DOHH2 (cell line): ENCODE results near the gene NFATC3.

Experiments used
- EZH2phosphoT487 ChIP-seq: fragments of 200-600 bp; sonication (generic); IDR thresholded peaks from 2 replicates; pipeline ENCODE4 v1.6.1; 2017; ENCODE audit warnings: borderline replicate concordance, mild to moderate bottlenecking, antibody characterized with exemption, low read length, moderate library complexity, mixed read lengths
- TF ChIP-seq, protein P1 (sequence below): fragments of 200-600 bp; sonication (generic); IDR thresholded peaks from one replicate; pipeline ENCODE4 v1.5.1; 2014; ENCODE audit warnings: antibody characterized with exemption, mild to moderate bottlenecking, low read depth, low read length; ENCODE audit not compliant: poor library complexity, severe bottlenecking

DNA sequence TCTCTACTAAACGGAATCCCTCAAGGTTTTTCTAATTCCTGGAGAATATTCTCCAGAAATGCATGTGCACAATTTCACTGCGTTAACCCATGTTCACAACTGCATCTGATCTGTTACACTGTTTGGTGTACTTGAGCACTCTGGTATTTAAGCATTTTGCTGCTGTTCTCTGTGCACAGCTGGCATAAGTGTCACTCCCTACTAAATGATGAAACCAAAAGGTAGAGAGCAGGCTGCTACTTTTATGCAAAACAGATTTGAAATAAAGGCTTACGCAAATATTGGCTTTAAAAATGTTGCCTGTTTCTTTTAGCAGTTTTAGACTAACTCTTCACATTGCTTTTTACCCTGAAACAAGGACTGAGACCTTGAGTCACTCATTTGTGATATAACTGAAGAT is 109.1 kb downstream of the NFATC3 start:
- TF ChIP-seq, protein P1, sequence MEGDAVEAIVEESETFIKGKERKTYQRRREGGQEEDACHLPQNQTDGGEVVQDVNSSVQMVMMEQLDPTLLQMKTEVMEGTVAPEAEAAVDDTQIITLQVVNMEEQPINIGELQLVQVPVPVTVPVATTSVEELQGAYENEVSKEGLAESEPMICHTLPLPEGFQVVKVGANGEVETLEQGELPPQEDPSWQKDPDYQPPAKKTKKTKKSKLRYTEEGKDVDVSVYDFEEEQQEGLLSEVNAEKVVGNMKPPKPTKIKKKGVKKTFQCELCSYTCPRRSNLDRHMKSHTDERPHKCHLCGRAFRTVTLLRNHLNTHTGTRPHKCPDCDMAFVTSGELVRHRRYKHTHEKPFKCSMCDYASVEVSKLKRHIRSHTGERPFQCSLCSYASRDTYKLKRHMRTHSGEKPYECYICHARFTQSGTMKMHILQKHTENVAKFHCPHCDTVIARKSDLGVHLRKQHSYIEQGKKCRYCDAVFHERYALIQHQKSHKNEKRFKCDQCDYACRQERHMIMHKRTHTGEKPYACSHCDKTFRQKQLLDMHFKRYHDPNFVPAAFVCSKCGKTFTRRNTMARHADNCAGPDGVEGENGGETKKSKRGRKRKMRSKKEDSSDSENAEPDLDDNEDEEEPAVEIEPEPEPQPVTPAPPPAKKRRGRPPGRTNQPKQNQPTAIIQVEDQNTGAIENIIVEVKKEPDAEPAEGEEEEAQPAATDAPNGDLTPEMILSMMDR: no peak
- no peak for TF ChIP-seq EZH2phosphoT487
